HEK293 (cell line): ENCODE results near the gene GLIPR1L2.

Source experiments
- BCL11B ChIP-seq: fragments of 450-650 bp; formaldehyde crosslinking; IDR thresholded peaks from 2 replicates; pipeline ENCODE4 v1.5.1; 2016; ENCODE audit warnings: low read depth, missing biosample characterization, missing genetic modification characterization
- BCL6B ChIP-seq: fragments of 450-650 bp; formaldehyde crosslinking; IDR thresholded peaks from 2 replicates; pipeline ENCODE4 v1.5.1; 2017; ENCODE audit warnings: missing biosample characterization, missing genetic modification characterization
- MZF1 ChIP-seq: fragments of 450-650 bp; formaldehyde crosslinking; IDR thresholded peaks from 2 replicates; pipeline ENCODE4 v1.5.1; 2017; ENCODE audit warnings: missing biosample characterization, missing genetic modification characterization, borderline replicate concordance
- PATZ1 ChIP-seq: fragments of 450-650 bp; formaldehyde crosslinking; IDR thresholded peaks from 2 replicates; pipeline ENCODE4 v1.5.1; 2016; ENCODE audit warnings: missing biosample characterization, missing genetic modification characterization
- PRDM10 ChIP-seq: fragments of 450-650 bp; formaldehyde crosslinking; IDR thresholded peaks from 2 replicates; pipeline ENCODE4 v1.5.1; 2016; ENCODE audit warnings: missing biosample characterization, missing genetic modification characterization
- PRDM2 ChIP-seq: fragments of 450-650 bp; formaldehyde crosslinking; IDR thresholded peaks from 2 replicates; pipeline ENCODE4 v1.5.1; 2016; ENCODE audit warnings: missing biosample characterization, missing genetic modification characterization, borderline replicate concordance
- SCRT2 ChIP-seq: fragments of 450-650 bp; formaldehyde crosslinking; IDR thresholded peaks from 2 replicates; pipeline ENCODE4 v1.5.1; 2016; ENCODE audit warnings: missing biosample characterization, missing genetic modification characterization
- ZBTB10 ChIP-seq: fragments of 450-650 bp; formaldehyde crosslinking; IDR thresholded peaks from 2 replicates; pipeline ENCODE4 v1.5.1; 2016; ENCODE audit warnings: missing biosample characterization, missing genetic modification characterization
- ZBTB8A ChIP-seq: fragments of 450-650 bp; formaldehyde crosslinking; IDR thresholded peaks from 2 replicates; pipeline ENCODE4 v1.5.1; 2016; ENCODE audit warnings: missing biosample characterization, missing genetic modification characterization
- ZEB2 ChIP-seq: fragments of 450-650 bp; formaldehyde crosslinking; IDR thresholded peaks from 2 replicates; pipeline ENCODE4 v1.5.1; 2016; ENCODE audit warnings: missing biosample characterization, missing genetic modification characterization
- ZFP3 ChIP-seq: fragments of 450-650 bp; formaldehyde crosslinking; IDR thresholded peaks from 2 replicates; pipeline ENCODE4 v1.5.1; 2016; ENCODE audit warnings: low read depth, missing biosample characterization, missing genetic modification characterization
- ZFP41 ChIP-seq: fragments of 450-650 bp; formaldehyde crosslinking; IDR thresholded peaks from 2 replicates; pipeline ENCODE4 v1.5.1; 2016; ENCODE audit warnings: missing biosample characterization, missing genetic modification characterization, borderline replicate concordance
- ZNF121 ChIP-seq: fragments of 450-650 bp; formaldehyde crosslinking; IDR thresholded peaks from 2 replicates; pipeline ENCODE4 v1.5.1; 2016; ENCODE audit warnings: missing biosample characterization, missing genetic modification characterization
- ZNF157 ChIP-seq: fragments of 450-650 bp; formaldehyde crosslinking; IDR thresholded peaks from 2 replicates; pipeline ENCODE4 v1.5.1; 2016; ENCODE audit warnings: missing biosample characterization, missing genetic modification characterization
- ZNF248 ChIP-seq: fragments of 450-650 bp; formaldehyde crosslinking; IDR thresholded peaks from 2 replicates; pipeline ENCODE4 v1.5.1; 2017; ENCODE audit warnings: missing biosample characterization, missing genetic modification characterization
- ZNF404 ChIP-seq: fragments of 450-650 bp; formaldehyde crosslinking; IDR thresholded peaks from 2 replicates; pipeline ENCODE4 v1.5.1; 2017; ENCODE audit warnings: missing biosample characterization, missing genetic modification characterization
- ZNF530 ChIP-seq: fragments of 450-650 bp; formaldehyde crosslinking; IDR thresholded peaks from 2 replicates; pipeline ENCODE4 v1.5.1; 2016; ENCODE audit warnings: low read depth, missing biosample characterization, missing genetic modification characterization
- ZNF585B ChIP-seq: fragments of 450-650 bp; formaldehyde crosslinking; IDR thresholded peaks from 2 replicates; pipeline ENCODE4 v1.5.1; 2016; ENCODE audit warnings: missing biosample characterization, missing genetic modification characterization
- ZNF645 ChIP-seq: fragments of 450-650 bp; formaldehyde crosslinking; IDR thresholded peaks from 2 replicates; pipeline ENCODE4; 2016; ENCODE audit warnings: missing biosample characterization, missing genetic modification characterization
- ZNF677 ChIP-seq: fragments of 450-650 bp; IDR thresholded peaks from 2 replicates; pipeline ENCODE4 v1.5.0; 2018; ENCODE audit warnings: missing biosample characterization, mild to moderate bottlenecking, missing genetic modification characterization, moderate library complexity
- ZNF701 ChIP-seq: fragments of 450-650 bp; formaldehyde crosslinking; IDR thresholded peaks from 2 replicates; pipeline ENCODE4 v1.5.1; 2016; ENCODE audit warnings: missing biosample characterization, missing genetic modification characterization
- ZNF76 ChIP-seq: fragments of 450-650 bp; formaldehyde crosslinking; IDR thresholded peaks from 2 replicates; pipeline ENCODE4; 2016; ENCODE audit warnings: low read depth, missing biosample characterization, missing genetic modification characterization, borderline replicate concordance

Gene GLIPR1L2

GRCh38 chr12:75390899-75391538, at the start of gene GLIPR1L2 (continued):
- TF ChIP-seq PATZ1 (tag by site-specific recombination) (peak; percentile 75; the same call in 1 of the 2 replicates), ZNF404 (tag by site-specific recombination) (no peak), ZNF645 (no peak), BCL11B (no peak), ZNF677 (no peak), ZBTB10 (tag by site-specific recombination) (no peak), ZBTB8A (tag by site-specific recombination) (peak; percentile 68; the same call in 1 of the 2 replicates), ZNF76 (tag by site-specific recombination) (0 out of 2 replicates have a peak, but pooled peaks have one; percentile 47), SCRT2 (no peak), ZFP41 (tag by site-specific recombination) (no peak), ZEB2 (tag by site-specific recombination) (0 out of 2 replicates have a peak, but pooled peaks have one; percentile 58), PRDM2 (tag by site-specific recombination) (no peak), MZF1 (tag by site-specific recombination) (peak; percentile 32; the same call in 1 of the 2 replicates), PRDM10 (0 out of 2 replicates have a peak, but pooled peaks have one; percentile 55), ZNF157 (no peak), ZNF530 (tag by site-specific recombination) (no peak), ZFP3 (tag by site-specific recombination) (0 out of 2 replicates have a peak, but pooled peaks have one; percentile 7), ZNF248 (no peak), ZNF701 (tag by site-specific recombination) (no peak), BCL6B (no peak), ZNF585B (tag by site-specific recombination) (no peak), ZNF121 (no peak)
